OCI-LY7 (cell line): ENCODE results near the gene KMT2B.

ENCODE experiments used
- CTCF ChIP-seq: fragments of 200-600 bp; sonication (generic); conservative IDR thresholded peaks from 2 replicates; pipeline ENCODE4 v1.5.1; 2014; ENCODE audit warnings: mild to moderate bottlenecking, antibody characterized with exemption, low read length, moderate library complexity, mixed read lengths
- EZH2phosphoT487 ChIP-seq: fragments of 200-600 bp; sonication (generic); IDR thresholded peaks from 2 replicates; pipeline ENCODE4 v1.6.1; 2018; ENCODE audit warnings: low read depth, borderline replicate concordance, mild to moderate bottlenecking, mixed run types, antibody characterized with exemption, low read length, moderate library complexity, mixed read lengths

DNA sequence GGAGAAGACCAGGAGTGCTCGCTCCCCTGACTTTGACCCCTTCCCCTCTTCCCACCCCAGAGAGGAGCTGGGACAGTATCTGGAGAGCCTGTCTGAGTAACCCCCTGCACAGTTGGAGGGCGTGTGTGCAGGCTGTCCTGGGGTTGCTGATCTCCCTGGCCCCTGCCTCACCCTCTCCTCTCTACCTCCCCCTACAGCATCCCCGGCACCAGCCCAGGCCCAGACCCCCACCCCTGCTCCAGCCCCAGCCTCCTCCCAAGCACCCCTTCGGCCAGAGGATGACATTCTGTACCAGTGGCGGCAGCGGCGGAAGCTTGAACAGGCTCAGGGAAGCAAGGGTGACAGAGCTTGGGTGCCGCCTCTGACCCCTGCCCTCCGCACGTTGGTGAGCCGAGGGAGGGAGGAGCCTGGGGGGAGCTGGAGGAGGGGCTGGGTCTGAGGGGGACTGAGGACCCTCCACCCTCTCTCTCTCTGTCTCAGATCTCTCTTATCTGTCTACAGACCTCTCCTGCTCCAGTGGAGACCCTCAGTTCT, 48.8 kb downstream of the KMT2B start:
- TF ChIP-seq CTCF (no peak), EZH2phosphoT487 (no peak)
